Measurements from ENCODE around the gene TM9SF2. TPM values are rescaled to one million over a fixed set of nuclear protein-coding genes. Genes with fewer than 3 reads are reported as not detected.
A peak's percentile ranks its signal among the peaks of the same experiment; 100 is the strongest.

TM9SF2 gene
- total RNA-seq, 1 experiment from 2014 or later: 84.0 TPM

DNA sequence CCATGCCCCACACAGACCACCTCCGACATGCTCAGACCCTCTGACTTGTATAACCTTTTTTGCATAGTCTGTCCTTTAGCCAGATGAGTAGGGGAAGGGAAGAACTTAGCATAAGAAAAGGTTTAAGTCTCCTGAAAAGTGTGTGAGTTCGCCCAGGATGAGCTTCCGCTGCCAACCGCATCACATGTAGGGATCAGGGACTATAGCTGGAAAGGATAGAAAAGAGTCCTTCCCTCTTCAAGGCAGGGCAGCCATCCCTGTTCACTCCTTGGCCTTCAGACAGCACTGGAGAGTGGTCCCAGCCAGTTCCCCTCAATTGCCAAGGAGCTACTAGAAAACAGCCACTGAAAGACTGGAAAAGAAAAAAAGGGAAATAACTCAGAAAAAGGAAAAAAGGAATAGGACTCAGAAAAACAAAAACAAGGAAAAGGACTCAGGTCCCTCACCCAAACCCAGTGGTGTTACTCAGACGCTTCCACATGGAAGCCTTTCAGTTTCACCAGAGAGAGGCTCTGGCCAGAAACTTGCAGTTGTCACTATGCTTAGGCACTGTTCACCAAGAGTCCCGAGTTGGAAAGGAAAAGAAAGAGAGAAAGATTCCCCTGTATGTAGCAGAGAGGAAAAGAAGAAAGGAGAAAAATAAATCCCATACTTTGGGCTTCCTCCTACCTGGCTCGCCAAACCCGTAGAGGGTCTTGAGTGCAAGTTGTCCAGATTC lies 5.6 kb upstream of the TM9SF2 start:
- ATAC-seq (no peak), DNase-seq (ENCODE audit: low spot score) (no peak)
- no peak for TF ChIP-seq OVOL2 (CRISPR knock-in tag; IDR thresholded peaks at IDR 0.05; ENCODE audit: borderline replicate concordance)
- no peak for TF ChIP-seq TEAD4 (CRISPR knock-in tag; IDR thresholded peaks at IDR 0.05)
- TF ChIP-seq, protein P1, sequence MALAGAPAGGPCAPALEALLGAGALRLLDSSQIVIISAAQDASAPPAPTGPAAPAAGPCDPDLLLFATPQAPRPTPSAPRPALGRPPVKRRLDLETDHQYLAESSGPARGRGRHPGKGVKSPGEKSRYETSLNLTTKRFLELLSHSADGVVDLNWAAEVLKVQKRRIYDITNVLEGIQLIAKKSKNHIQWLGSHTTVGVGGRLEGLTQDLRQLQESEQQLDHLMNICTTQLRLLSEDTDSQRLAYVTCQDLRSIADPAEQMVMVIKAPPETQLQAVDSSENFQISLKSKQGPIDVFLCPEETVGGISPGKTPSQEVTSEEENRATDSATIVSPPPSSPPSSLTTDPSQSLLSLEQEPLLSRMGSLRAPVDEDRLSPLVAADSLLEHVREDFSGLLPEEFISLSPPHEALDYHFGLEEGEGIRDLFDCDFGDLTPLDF (CRISPR knock-in tag; IDR thresholded peaks at IDR 0.05): no peak
- TF ChIP-seq SOX15 (CRISPR knock-in tag; IDR thresholded peaks at IDR 0.05): no peak
- TF ChIP-seq RORB (CRISPR knock-in tag; IDR thresholded peaks at IDR 0.05): no peak
- no peak for TF ChIP-seq ESRRA (CRISPR knock-in tag; IDR thresholded peaks at IDR 0.05; ENCODE audit: borderline replicate concordance)
- TF ChIP-seq, protein P2, sequence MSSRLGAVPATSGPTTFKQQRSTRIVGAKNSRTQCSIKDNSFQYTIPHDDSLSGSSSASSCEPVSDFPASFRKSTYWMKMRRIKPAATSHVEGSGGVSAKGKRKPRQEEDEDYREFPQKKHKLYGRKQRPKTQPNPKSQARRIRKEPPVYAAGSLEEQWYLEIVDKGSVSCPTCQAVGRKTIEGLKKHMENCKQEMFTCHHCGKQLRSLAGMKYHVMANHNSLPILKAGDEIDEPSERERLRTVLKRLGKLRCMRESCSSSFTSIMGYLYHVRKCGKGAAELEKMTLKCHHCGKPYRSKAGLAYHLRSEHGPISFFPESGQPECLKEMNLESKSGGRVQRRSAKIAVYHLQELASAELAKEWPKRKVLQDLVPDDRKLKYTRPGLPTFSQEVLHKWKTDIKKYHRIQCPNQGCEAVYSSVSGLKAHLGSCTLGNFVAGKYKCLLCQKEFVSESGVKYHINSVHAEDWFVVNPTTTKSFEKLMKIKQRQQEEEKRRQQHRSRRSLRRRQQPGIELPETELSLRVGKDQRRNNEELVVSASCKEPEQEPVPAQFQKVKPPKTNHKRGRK (CRISPR knock-in tag; IDR thresholded peaks at IDR 0.05; ENCODE audit: borderline replicate concordance): no peak
- no peak for TF ChIP-seq NFYB (CRISPR knock-in tag; conservative IDR thresholded peaks at IDR 0.05; ENCODE audit: low read depth)
- no peak for TF ChIP-seq ZNF423 (CRISPR knock-in tag; IDR thresholded peaks at IDR 0.05)
- no peak for TF ChIP-seq JUN (CRISPR knock-in tag; IDR thresholded peaks at IDR 0.05)
- no peak for TF ChIP-seq NR2C2 (CRISPR knock-in tag; IDR thresholded peaks at IDR 0.05)
- no peak for TF ChIP-seq USF1 (CRISPR knock-in tag; IDR thresholded peaks at IDR 0.05)
- H3K27me3 Mint-ChIP-seq (ENCODE audit: low read depth): peaks cover 15% of the 10 kb centered on the region
- H3K9me3 Mint-ChIP-seq: peaks cover 63% of the 10 kb centered on the region
- H3K27ac Mint-ChIP-seq: no peak overlapping the region
- H3K4me1 Mint-ChIP-seq: peaks cover 28% of the 10 kb centered on the region
- H3K36me3 Mint-ChIP-seq: peaks cover 33% of the 10 kb centered on the region
- ChIA-PET CTCF (no interaction called here), POLR2A (no interaction called here)
- H3K4me3 Mint-ChIP-seq: no peak overlapping the region

DNA sequence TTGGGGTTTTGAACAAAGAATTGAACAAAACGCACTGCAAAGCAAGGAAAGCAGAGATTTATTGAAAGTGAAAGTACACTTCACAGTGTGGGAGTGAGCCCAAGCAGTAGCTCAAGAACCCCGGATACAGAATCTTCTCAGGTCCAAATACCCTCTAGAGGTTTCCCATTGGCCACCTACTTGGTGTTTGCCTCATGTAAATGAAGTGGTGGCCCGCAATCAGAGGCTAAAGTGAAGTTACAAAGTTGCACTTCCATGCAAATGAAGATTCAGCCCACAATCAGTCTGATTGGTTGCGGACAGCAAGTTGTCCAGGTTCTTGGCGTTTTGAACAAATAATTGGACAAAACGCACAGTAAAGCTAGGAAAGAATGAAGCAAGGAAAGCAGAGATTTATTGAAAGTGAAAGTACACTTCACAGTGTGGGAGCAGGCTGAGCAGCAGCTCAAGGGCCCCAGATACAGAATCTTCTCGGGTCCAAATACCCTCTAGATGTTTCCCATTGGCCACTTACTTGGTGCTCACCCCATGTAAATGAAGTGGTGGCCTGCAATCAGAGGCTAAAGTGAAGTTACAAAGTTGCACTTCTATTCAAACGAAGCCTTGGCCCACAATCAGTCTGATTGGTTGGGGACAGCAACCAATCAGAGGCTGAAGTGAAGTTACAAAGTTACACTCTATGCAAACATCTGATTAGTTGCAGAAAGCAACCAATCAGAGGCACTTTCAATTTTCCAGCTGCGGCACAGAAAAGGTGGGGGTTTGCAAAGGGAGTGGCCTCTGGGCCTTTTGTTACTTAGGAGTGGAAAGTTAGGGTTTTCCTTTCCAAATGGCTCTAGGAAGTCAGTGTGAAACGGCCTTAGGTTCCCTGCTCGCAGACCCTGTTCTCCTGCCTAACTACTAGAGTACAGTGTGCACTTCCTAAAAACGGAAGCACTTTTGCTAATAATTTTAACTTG lies 4.8 kb upstream of the TM9SF2 start:
- peaks cover 15% of the 10 kb centered on the region for H3K27me3 Mint-ChIP-seq (ENCODE audit: low read depth)
- DNase-seq (ENCODE audit: low spot score) (no peak), ATAC-seq (no peak)
- ChIA-PET POLR2A (no interaction called here), CTCF (no interaction called here)
- H3K4me1 Mint-ChIP-seq: peaks cover 31% of the 10 kb centered on the region
- H3K4me3 Mint-ChIP-seq: no peak overlapping the region
- TF ChIP-seq GABPB1 (CRISPR knock-in tag; IDR thresholded peaks at IDR 0.05) (0 out of 2 replicates have a peak, but pooled peaks have one; percentile 13), NFYB (CRISPR knock-in tag; conservative IDR thresholded peaks at IDR 0.05; ENCODE audit: low read depth) (peak; percentile 56; the same call in 1 of the 2 replicates), NR3C1 (CRISPR knock-in tag; conservative IDR thresholded peaks at IDR 0.05; ENCODE audit: low read depth) (no peak), OVOL2 (CRISPR knock-in tag; IDR thresholded peaks at IDR 0.05; ENCODE audit: borderline replicate concordance) (no peak), ERG (CRISPR knock-in tag; IDR thresholded peaks at IDR 0.05) (no peak), ZNF138 (CRISPR knock-in tag; conservative IDR thresholded peaks at IDR 0.05) (no peak)
- TF ChIP-seq, protein P3, sequence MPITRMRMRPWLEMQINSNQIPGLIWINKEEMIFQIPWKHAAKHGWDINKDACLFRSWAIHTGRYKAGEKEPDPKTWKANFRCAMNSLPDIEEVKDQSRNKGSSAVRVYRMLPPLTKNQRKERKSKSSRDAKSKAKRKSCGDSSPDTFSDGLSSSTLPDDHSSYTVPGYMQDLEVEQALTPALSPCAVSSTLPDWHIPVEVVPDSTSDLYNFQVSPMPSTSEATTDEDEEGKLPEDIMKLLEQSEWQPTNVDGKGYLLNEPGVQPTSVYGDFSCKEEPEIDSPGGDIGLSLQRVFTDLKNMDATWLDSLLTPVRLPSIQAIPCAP (CRISPR knock-in tag; IDR thresholded peaks at IDR 0.05): no peak
- H3K27ac Mint-ChIP-seq: no peak overlapping the region
- H3K9me3 Mint-ChIP-seq: peaks cover 59% of the 10 kb centered on the region
- H3K36me3 Mint-ChIP-seq: peaks cover 33% of the 10 kb centered on the region

Measured in WTC11 (cell line).